ENCODE data around the gene KRTAP10-10. TPM values are rescaled to one million over a fixed set of nuclear protein-coding genes. Genes with fewer than 3 reads are reported as not detected.
"Not testable (repeated sequence)": the region's sequence is repeated elsewhere in the genome, so short reads cannot be mapped to it uniquely, and the experiment has no call there.

Gene KRTAP10-10
- total RNA-seq, 1 donor, result not detected

GRCh38 chr21:44626673-44627143 lies 10.4 kb upstream of the KRTAP10-10 start, which contains the start of gene KRTAP10-9:
Gene KRTAP10-9, plus strand, starts transcription at chr21:44627093. Its CDS starts 79 bp downstream, at chr21:44627172.
- no peaks in the 10 kb centered on the region for H3K79me2 ChIP-seq (ENCODE audit: insufficient read depth, low read length)
- no peak for DNase-seq (ENCODE audit: insufficient read length, low spot score, missing footprints)
- no peak within 1 kb of the TSS for H3K27ac ChIP-seq (ENCODE audit: low read depth, low read length)
- no peaks in the 10 kb centered on the region for H4K20me1 ChIP-seq (ENCODE audit: insufficient read depth, low read length)
- no peak within 1 kb of the TSS for H2AFZ ChIP-seq (ENCODE audit: low read length)
- TF ChIP-seq, protein P1, sequence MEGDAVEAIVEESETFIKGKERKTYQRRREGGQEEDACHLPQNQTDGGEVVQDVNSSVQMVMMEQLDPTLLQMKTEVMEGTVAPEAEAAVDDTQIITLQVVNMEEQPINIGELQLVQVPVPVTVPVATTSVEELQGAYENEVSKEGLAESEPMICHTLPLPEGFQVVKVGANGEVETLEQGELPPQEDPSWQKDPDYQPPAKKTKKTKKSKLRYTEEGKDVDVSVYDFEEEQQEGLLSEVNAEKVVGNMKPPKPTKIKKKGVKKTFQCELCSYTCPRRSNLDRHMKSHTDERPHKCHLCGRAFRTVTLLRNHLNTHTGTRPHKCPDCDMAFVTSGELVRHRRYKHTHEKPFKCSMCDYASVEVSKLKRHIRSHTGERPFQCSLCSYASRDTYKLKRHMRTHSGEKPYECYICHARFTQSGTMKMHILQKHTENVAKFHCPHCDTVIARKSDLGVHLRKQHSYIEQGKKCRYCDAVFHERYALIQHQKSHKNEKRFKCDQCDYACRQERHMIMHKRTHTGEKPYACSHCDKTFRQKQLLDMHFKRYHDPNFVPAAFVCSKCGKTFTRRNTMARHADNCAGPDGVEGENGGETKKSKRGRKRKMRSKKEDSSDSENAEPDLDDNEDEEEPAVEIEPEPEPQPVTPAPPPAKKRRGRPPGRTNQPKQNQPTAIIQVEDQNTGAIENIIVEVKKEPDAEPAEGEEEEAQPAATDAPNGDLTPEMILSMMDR (IDR thresholded peaks at IDR 0.05; ENCODE audit: extremely low read depth, low read depth, low read length), result no peak
- H3K4me1 ChIP-seq (ENCODE audit: insufficient read depth, low read length), result no peaks in the 10 kb centered on the region
- H3K27me3 ChIP-seq (ENCODE audit: insufficient read depth, low read length), result no peaks in the 10 kb centered on the region
- H3K4me3 ChIP-seq (ENCODE audit: insufficient read depth, low read length), result no peak within 1 kb of the TSS
- H3K36me3 ChIP-seq (ENCODE audit: insufficient read depth, low read length), result no peaks in the 10 kb centered on the region
- H3K9me3 ChIP-seq (ENCODE audit: low read depth, low read length), result no peaks in the 10 kb centered on the region
- H3K4me2 ChIP-seq (ENCODE audit: insufficient read depth, low read length), result no peak within 1 kb of the TSS

DNA sequence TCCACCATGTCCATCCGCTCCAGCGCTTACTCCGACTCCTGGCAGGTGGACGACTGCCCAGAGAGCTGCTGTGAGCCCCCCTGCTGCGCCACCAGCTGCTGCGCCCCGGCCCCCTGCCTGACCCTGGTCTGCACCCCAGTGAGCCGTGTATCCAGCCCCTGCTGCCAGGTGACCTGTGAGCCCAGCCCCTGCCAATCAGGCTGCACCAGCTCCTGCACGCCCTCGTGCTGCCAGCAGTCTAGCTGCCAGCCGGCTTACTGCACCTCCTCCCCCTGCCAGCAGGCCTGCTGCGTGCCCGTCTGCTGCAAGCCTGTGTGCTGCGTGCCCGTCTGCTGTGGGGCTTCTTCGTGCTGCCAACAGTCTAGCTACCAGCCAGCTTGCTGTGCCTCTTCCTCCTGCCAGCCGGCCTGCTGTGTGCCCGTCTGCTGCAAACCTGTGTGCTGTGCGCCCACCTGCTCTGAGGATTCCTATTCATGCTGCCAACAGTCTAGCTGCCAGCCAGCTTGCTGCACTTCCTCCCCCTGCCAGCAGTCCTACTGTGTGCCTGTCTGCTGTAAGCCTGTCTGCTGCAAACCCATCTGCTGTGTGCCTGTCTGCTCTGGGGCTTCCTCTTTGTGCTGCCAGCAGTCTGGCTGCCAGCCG lies 9.9 kb upstream of the KRTAP10-10 start:
- H3K9me3 ChIP-seq (ENCODE audit: low read depth, low read length); H3K36me3 ChIP-seq (ENCODE audit: insufficient read depth, low read length); H3K4me3 ChIP-seq (ENCODE audit: insufficient read depth, low read length); H4K20me1 ChIP-seq (ENCODE audit: insufficient read depth, low read length); DNase-seq (ENCODE audit: insufficient read length, low spot score, missing footprints); H3K27me3 ChIP-seq (ENCODE audit: insufficient read depth, low read length); H2AFZ ChIP-seq (ENCODE audit: low read length); H3K79me2 ChIP-seq (ENCODE audit: insufficient read depth, low read length); H3K27ac ChIP-seq (ENCODE audit: low read depth, low read length); H3K4me1 ChIP-seq (ENCODE audit: insufficient read depth, low read length); H3K4me2 ChIP-seq (ENCODE audit: insufficient read depth, low read length): not testable (repeated sequence)

DNA sequence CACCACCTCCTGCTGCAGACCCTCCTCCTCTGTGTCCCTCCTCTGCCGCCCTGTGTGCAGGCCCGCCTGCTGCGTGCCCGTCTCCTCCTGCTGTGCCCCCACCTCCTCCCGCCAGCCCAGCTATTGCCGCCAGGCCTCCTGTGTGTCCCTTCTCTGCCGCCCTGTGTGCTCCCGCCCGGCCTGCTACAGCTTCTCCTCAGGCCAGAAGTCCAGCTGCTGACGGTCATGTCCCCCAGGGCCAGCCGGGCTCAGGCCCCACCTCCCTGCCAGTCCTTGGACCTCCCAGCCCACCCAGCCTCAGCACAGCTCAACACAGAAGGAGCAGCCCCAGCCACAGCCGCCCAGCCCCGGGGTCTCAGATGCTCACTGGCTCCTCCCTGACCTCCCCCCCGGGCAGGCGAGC lies 9.3 kb upstream of the KRTAP10-10 start:
- H3K4me1 ChIP-seq (ENCODE audit: insufficient read depth, low read length); H3K4me2 ChIP-seq (ENCODE audit: insufficient read depth, low read length); H3K4me3 ChIP-seq (ENCODE audit: insufficient read depth, low read length); DNase-seq (ENCODE audit: insufficient read length, low spot score, missing footprints); H3K27ac ChIP-seq (ENCODE audit: low read depth, low read length); H3K79me2 ChIP-seq (ENCODE audit: insufficient read depth, low read length); H2AFZ ChIP-seq (ENCODE audit: low read length); H3K9me3 ChIP-seq (ENCODE audit: low read depth, low read length); H3K27me3 ChIP-seq (ENCODE audit: insufficient read depth, low read length); H3K36me3 ChIP-seq (ENCODE audit: insufficient read depth, low read length); H4K20me1 ChIP-seq (ENCODE audit: insufficient read depth, low read length): not testable (repeated sequence)

DNA sequence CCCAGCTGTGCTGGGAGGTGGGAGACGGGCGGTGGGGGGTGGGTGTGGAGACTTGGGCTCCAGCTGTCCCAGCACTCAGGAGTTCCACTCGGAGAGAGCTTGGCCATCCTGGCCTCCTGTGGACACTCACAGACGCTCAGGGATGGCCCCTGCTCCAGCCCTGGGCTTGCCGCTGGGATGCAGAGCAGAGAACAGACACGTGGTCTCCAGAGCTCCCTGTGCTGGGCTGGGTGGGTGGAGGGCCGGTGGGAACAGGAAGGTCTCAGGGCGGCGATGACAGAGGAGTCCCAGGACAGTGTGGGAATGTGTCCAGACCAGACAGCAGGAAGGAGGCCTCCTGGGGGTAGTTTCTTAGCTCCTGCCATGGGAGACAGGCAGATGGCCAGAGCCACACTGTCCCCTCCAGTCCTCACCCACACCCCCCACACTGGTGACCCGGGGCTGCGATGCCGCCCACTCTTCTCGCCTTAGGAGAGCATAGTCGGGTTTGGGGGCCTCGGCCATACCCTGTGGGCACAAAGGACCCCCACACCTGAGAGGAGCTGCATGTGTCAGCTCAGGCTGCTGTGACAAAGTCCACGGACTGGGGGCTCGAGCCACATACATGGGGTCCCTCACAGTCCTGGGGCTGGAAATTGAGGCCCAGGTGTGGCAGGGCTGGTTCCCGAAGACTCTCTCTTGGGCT lies 8.3 kb upstream of the KRTAP10-10 start:
- Histone ChIP-seq H3K27me3 (ENCODE audit: insufficient read depth, low read length) (no peaks in the 10 kb centered on the region), H3K79me2 (ENCODE audit: insufficient read depth, low read length) (no peaks in the 10 kb centered on the region), H3K4me2 (ENCODE audit: insufficient read depth, low read length) (no peak overlapping the region), H2AFZ (ENCODE audit: low read length) (no peak overlapping the region), H3K4me1 (ENCODE audit: insufficient read depth, low read length) (no peaks in the 10 kb centered on the region), H3K9me3 (ENCODE audit: low read depth, low read length) (no peaks in the 10 kb centered on the region), H4K20me1 (ENCODE audit: insufficient read depth, low read length) (no peaks in the 10 kb centered on the region), H3K27ac (ENCODE audit: low read depth, low read length) (no peak overlapping the region), H3K36me3 (ENCODE audit: insufficient read depth, low read length) (no peaks in the 10 kb centered on the region), H3K4me3 (ENCODE audit: insufficient read depth, low read length) (no peak overlapping the region)
- DNase-seq (ENCODE audit: insufficient read length, low spot score, missing footprints), result no peak
- TF ChIP-seq, protein P1 (IDR thresholded peaks at IDR 0.05; ENCODE audit: extremely low read depth, low read depth, low read length), result no peak

- Histone ChIP-seq H3K4me3 (ENCODE audit: insufficient read depth, low read length) (no peak overlapping the region), H3K36me3 (ENCODE audit: insufficient read depth, low read length) (no peaks in the 10 kb centered on the region), H4K20me1 (ENCODE audit: insufficient read depth, low read length) (no peaks in the 10 kb centered on the region), H3K27me3 (ENCODE audit: insufficient read depth, low read length) (no peaks in the 10 kb centered on the region), H3K27ac (ENCODE audit: low read depth, low read length) (no peak overlapping the region), H2AFZ (ENCODE audit: low read length) (no peak overlapping the region), H3K4me1 (ENCODE audit: insufficient read depth, low read length) (no peaks in the 10 kb centered on the region), H3K79me2 (ENCODE audit: insufficient read depth, low read length) (no peaks in the 10 kb centered on the region), H3K4me2 (ENCODE audit: insufficient read depth, low read length) (no peak overlapping the region), H3K9me3 (ENCODE audit: low read depth, low read length) (no peaks in the 10 kb centered on the region)
- TF ChIP-seq, protein P1 (IDR thresholded peaks at IDR 0.05; ENCODE audit: extremely low read depth, low read depth, low read length), result no peak
- DNase-seq (ENCODE audit: insufficient read length, low spot score, missing footprints), result no peak
Observed at GRCh38 chr21:44630440-44630839, 6.7 kb upstream of the KRTAP10-10 start.

Measured in osteoblast (primary cell).